H9 (cell line): ENCODE results near the gene SNAI1. TPM values are rescaled to one million over a fixed set of nuclear protein-coding genes. Genes with fewer than 3 reads are reported as not detected.

Experiments
- DNase-seq: peaks from one replicate; pipeline ENCODE4 v3.0.0-alpha.2; 2017
- H2AFZ ChIP-seq: one replicate; pipeline ENCODE4 v1.6.1; 2013; ENCODE audit warnings: mild to moderate bottlenecking, low read length, control low read depth, moderate library complexity
- H2AK5ac ChIP-seq: 2 replicates; pipeline ENCODE4 v1.6.1; 2013; ENCODE audit warnings: low read length, control low read depth, mixed read lengths; ENCODE audit not compliant: insufficient read length
- H2BK120ac ChIP-seq: one replicate; pipeline ENCODE4 v1.6.1; 2013; ENCODE audit warnings: low read depth, mild to moderate bottlenecking, low read length, control low read depth, inconsistent platforms; ENCODE audit not compliant: poor library complexity, severe bottlenecking
- H2BK12ac ChIP-seq: 2 replicates; pipeline ENCODE4 v1.6.1; 2013; ENCODE audit warnings: low read length, control low read depth, mixed read lengths, low read depth; ENCODE audit not compliant: insufficient read length
- H2BK15ac ChIP-seq: 2 replicates; pipeline ENCODE4 v1.6.1; 2013; ENCODE audit warnings: low read depth, low read length, control low read depth
- H2BK20ac ChIP-seq: one replicate; pipeline ENCODE4 v1.6.1; 2013; ENCODE audit warnings: low read depth, mild to moderate bottlenecking, low read length, control low read depth, inconsistent platforms; ENCODE audit not compliant: poor library complexity, severe bottlenecking
- H2BK5ac ChIP-seq: 2 replicates; pipeline ENCODE4 v1.6.1; 2013; ENCODE audit warnings: low read length, control low read depth, mixed read lengths; ENCODE audit not compliant: insufficient read length
- H3K14ac ChIP-seq: 2 replicates; pipeline ENCODE4 v1.6.1; 2013; ENCODE audit warnings: low read length, control low read depth; ENCODE audit not compliant: insufficient read depth
- H3K18ac ChIP-seq: 2 replicates; pipeline ENCODE4 v1.6.1; 2013; ENCODE audit warnings: low read depth, mild to moderate bottlenecking, mixed read lengths, low read length, control low read depth; ENCODE audit not compliant: insufficient read length
- H3K23ac ChIP-seq: 2 replicates; pipeline ENCODE4 v1.6.1; 2013; ENCODE audit warnings: low read length, control low read depth, mixed read lengths, low read depth; ENCODE audit not compliant: insufficient read length
- H3K23me2 ChIP-seq: 2 replicates; pipeline ENCODE4 v1.6.1; 2013; ENCODE audit warnings: low read depth, mild to moderate bottlenecking, mixed read lengths, low read length, control low read depth; ENCODE audit not compliant: insufficient read length, poor library complexity, severe bottlenecking
- H3K27ac ChIP-seq: 2 replicates; pipeline ENCODE4 v1.5.1; 2013; ENCODE audit warnings: low read length, control low read depth, mixed read lengths, low read depth; ENCODE audit not compliant: insufficient read length
- H3K27me3 ChIP-seq: 2 replicates; pipeline ENCODE4 v1.6.1; 2013; ENCODE audit warnings: low read length, control low read depth, inconsistent platforms; ENCODE audit not compliant: insufficient read depth
- H3K4ac ChIP-seq: 2 replicates; pipeline ENCODE4 v1.6.1; 2013; ENCODE audit warnings: low read depth, mild to moderate bottlenecking, control low read depth, inconsistent platforms, low read length, moderate library complexity
- H3K4me1 ChIP-seq: 2 replicates; pipeline ENCODE4 v1.6.1; 2013; ENCODE audit warnings: low read length, control low read depth, inconsistent platforms; ENCODE audit not compliant: insufficient read depth
- H3K4me2 ChIP-seq: 2 replicates; pipeline ENCODE4 v1.6.1; 2013; ENCODE audit warnings: low read length, control low read depth, mixed read lengths; ENCODE audit not compliant: insufficient read length, insufficient read depth
- H3K56ac ChIP-seq: 2 replicates; pipeline ENCODE4 v1.6.1; 2013; ENCODE audit warnings: low read depth, mild to moderate bottlenecking, mixed read lengths, low read length, control low read depth; ENCODE audit not compliant: insufficient read length
- H3K79me1 ChIP-seq: 2 replicates; pipeline ENCODE4 v1.6.1; 2013; ENCODE audit warnings: low read depth, mild to moderate bottlenecking, moderate library complexity, low read length, control low read depth, inconsistent platforms; ENCODE audit not compliant: insufficient read depth, poor library complexity, severe bottlenecking
- H3K79me2 ChIP-seq: 2 replicates; pipeline ENCODE4 v1.6.1; 2013; ENCODE audit warnings: low read length, control low read depth, inconsistent platforms; ENCODE audit not compliant: insufficient read depth
- H3K9ac ChIP-seq: 2 replicates; pipeline ENCODE4 v1.6.1; 2013; ENCODE audit warnings: low read length, control low read depth, mixed read lengths; ENCODE audit not compliant: insufficient read length; ENCODE audit errors: extremely low read depth
- H3K9me3 ChIP-seq: one replicate; pipeline ENCODE4 v1.6.1; 2013; ENCODE audit warnings: low read depth, low read length, inconsistent platforms; ENCODE audit not compliant: control insufficient read depth
- H3T11ph ChIP-seq: one replicate; pipeline ENCODE4 v1.6.1; 2013; ENCODE audit warnings: mild to moderate bottlenecking, low read length, control low read depth, inconsistent platforms
- H4K20me1 ChIP-seq: one replicate; pipeline ENCODE4 v1.6.1; 2013; ENCODE audit not compliant: control insufficient read depth, insufficient read length, insufficient read depth
- H4K5ac ChIP-seq: 2 replicates; pipeline ENCODE4 v1.6.1; 2013; ENCODE audit warnings: low read depth, mild to moderate bottlenecking, mixed read lengths, low read length, control low read depth; ENCODE audit not compliant: insufficient read length
- H4K8ac ChIP-seq: replicated peaks from 2 replicates; pipeline ENCODE4 v1.6.1; 2013; ENCODE audit warnings: low read length, control low read depth, mixed read lengths, low read depth; ENCODE audit not compliant: insufficient read length
- H4K91ac ChIP-seq: 2 replicates; pipeline ENCODE4 v1.6.1; 2013; ENCODE audit warnings: low read depth, mild to moderate bottlenecking, moderate library complexity, mixed read lengths, low read length, control low read depth; ENCODE audit not compliant: insufficient read length
- H3K27ac Mint-ChIP-seq, 3 experiments: 2 replicates in 2 of 3; 3 replicates in 1 of 3; pipeline ENCODE4 v1.8.0; 2020 to 2021; ENCODE audit warnings: mixed read lengths in 3 of 3, mild to moderate bottlenecking in 1 of 3, moderate library complexity in 1 of 3
- H3K27me3 Mint-ChIP-seq: 2 replicates; pipeline ENCODE4 v1.8.0; 2021; ENCODE audit warnings: low read depth, mild to moderate bottlenecking, moderate library complexity, mixed read lengths
- H3K36me3 Mint-ChIP-seq, 3 experiments: 2 replicates in 2 of 3; 3 replicates in 1 of 3; pipeline ENCODE4 v1.8.0; 2020 to 2021; ENCODE audit warnings: low read depth in 3 of 3, mixed read lengths in 3 of 3; ENCODE audit not compliant: insufficient read depth in 1 of 3
- H3K4me1 Mint-ChIP-seq, 2 experiments: 2 replicates each; pipeline ENCODE4 v1.8.0; 2020; ENCODE audit warnings: mixed read lengths in 2 of 2
- H3K4me3 Mint-ChIP-seq, 2 experiments: 2 replicates in 1 of 2; 3 replicates in 1 of 2; pipeline ENCODE4 v1.8.0; 2020 to 2021; ENCODE audit warnings: mild to moderate bottlenecking in 2 of 2, mixed read lengths in 2 of 2, moderate library complexity in 1 of 2
- H3K9me3 Mint-ChIP-seq, 2 experiments: 2 replicates in 1 of 2; 3 replicates in 1 of 2; pipeline ENCODE4 v1.8.0; 2020; ENCODE audit warnings: mild to moderate bottlenecking in 2 of 2, mixed read lengths in 2 of 2, moderate library complexity in 1 of 2
- CTCF ChIP-seq: fragments of 200-600 bp; sonication (generic); conservative IDR thresholded peaks from 3 replicates; pipeline ENCODE4 v1.8.0; 2021; ENCODE audit warnings: antibody characterized with exemption, mild to moderate bottlenecking
- WGBS: extraction: QIAGEN DNeasy Blood & Tissue Kit; methylation state at CpG from one replicate; pipeline ENCODE4 v1.1.7; 2013; ENCODE audit warnings: missing lambda C conversion rate, low lambda C conversion rate, mixed read lengths; ENCODE audit not compliant: insufficient read length; ENCODE audit errors: extremely low coverage; 5-methylcytosine and 5-hydroxymethylcytosine counted together
- total RNA-seq: library from RNA; stranded (reverse); gene quantifications from 2 replicates; pipeline ENCODE4 v1.2.1, GENCODE V29; 2021

SNAI1 gene
- total RNA-seq, 1 experiment from 2014 or later, result 7.0 TPM

- Histone ChIP-seq H4K91ac (no peak overlapping the region), H2AFZ (no peak overlapping the region), H2BK5ac (no peak overlapping the region), H2BK12ac (no peak overlapping the region), H3K4me2 (no peak overlapping the region), H3K23ac (no peak overlapping the region), H3K14ac (no peak overlapping the region), H4K5ac (no peak overlapping the region), H3K27ac (no peak overlapping the region), H4K20me1 (no peaks in the 10 kb centered on the region), H3K4me1 (no peaks in the 10 kb centered on the region; the same call in 1 of the 2 replicates), H3K9ac (no peak overlapping the region), H2AK5ac (no peak overlapping the region), H4K8ac (no peak overlapping the region), H3K9me3 (no peaks in the 10 kb centered on the region), H3K79me2 (no peaks in the 10 kb centered on the region), H2BK20ac (no peak overlapping the region), H2BK15ac (no peak overlapping the region), H2BK120ac (no peak overlapping the region), H3K79me1 (no peaks in the 10 kb centered on the region), H3T11ph (no peak overlapping the region), H3K18ac (no peak overlapping the region), H3K27me3 (no peaks in the 10 kb centered on the region), H3K56ac (no peak overlapping the region), H3K4ac (no peak overlapping the region), H3K23me2 (no peaks in the 10 kb centered on the region)
- DNase-seq, result no peak
- TF ChIP-seq CTCF, result no peak
- Mint-ChIP-seq H3K36me3 (no peaks in the 10 kb centered on the region), H3K9me3 (no peaks in the 10 kb centered on the region), H3K27me3 (no peaks in the 10 kb centered on the region), H3K27ac (peak overlapping the region in 1 of 3 experiments; percentile 60; a peak in 1 of 7 replicates), H3K4me3 (no peak overlapping the region), H3K4me1 (peaks cover 6 to 20% of the 10 kb centered on the region in 2 experiments; a peak in 3 of 4 replicates)
- WGBS, result no CpG with 5 or more reads among the region's 5 CpGs
Observed at GRCh38 chr20:49969946-49970345, 12.8 kb upstream of the SNAI1 start.
